Sigmoid colon (tissue), 7 donors: ENCODE results near the gene STIP1. TPM values are rescaled to one million over a fixed set of nuclear protein-coding genes. Genes with fewer than 3 reads are reported as not detected.

Experiments
- DNase-seq: peaks from one replicate; pipeline ENCODE4 v3.0.0-alpha.2; 2019
- H3K27ac ChIP-seq, 4 donors: fragments of 200-600 bp; sonication (generic); one replicate each; pipeline ENCODE4 v1.5.1; 2016 to 2019; ENCODE audit warnings: mild to moderate bottlenecking in 1 of 4
- H3K27me3 ChIP-seq, 3 donors: fragments of 200-600 bp; sonication (generic); one replicate each; pipeline ENCODE4 v1.5.1; 2019; ENCODE audit warnings: mild to moderate bottlenecking in 1 of 3
- H3K36me3 ChIP-seq, 4 donors: fragments of 200-600 bp; sonication (generic); one replicate each; pipeline ENCODE4 v1.5.1; 2016 to 2019
- H3K4me1 ChIP-seq, 4 donors: fragments of 200-600 bp; sonication (generic); one replicate each; pipeline ENCODE4 v1.5.1; 2017 to 2019
- H3K4me3 ChIP-seq, 4 donors: fragments of 200-600 bp; sonication (generic); one replicate each; pipeline ENCODE4 v1.5.1; 2017 to 2019; ENCODE audit warnings: mild to moderate bottlenecking in 2 of 4, moderate library complexity in 1 of 4
- H3K9me3 ChIP-seq, 4 donors: fragments of 200-600 bp in 3 of 4; sonication (generic) in 3 of 4; one replicate each; pipeline versions ENCODE4 v1.5.1 to v1.6.1; 2013 to 2019
- CTCF ChIP-seq, 4 experiments: fragments of 450-650 bp in 3 of 4; fragments of 200-600 bp in 1 of 4; IDR thresholded peaks; one replicate each; pipeline ENCODE4 v1.5.1; 2016 to 2019; ENCODE audit warnings: antibody characterized with exemption in 4 of 4, mild to moderate bottlenecking in 3 of 4, moderate library complexity in 2 of 4
- EP300 ChIP-seq, 4 donors: sonication (generic); formaldehyde crosslinking; IDR thresholded peaks; one replicate each; pipeline ENCODE4 v1.6.1; 2017; ENCODE audit warnings: antibody characterized with exemption in 4 of 4
- POLR2A ChIP-seq, 2 donors: fragments of 450-650 bp; IDR thresholded peaks; one replicate each; pipeline ENCODE4 v1.6.1; 2016; ENCODE audit warnings: antibody characterized with exemption in 2 of 2, mild to moderate bottlenecking in 2 of 2, moderate library complexity in 2 of 2
- POLR2AphosphoS5 ChIP-seq, 4 donors: sonication (generic); formaldehyde crosslinking; IDR thresholded peaks; one replicate each; pipeline ENCODE4 v1.6.1; 2017; ENCODE audit warnings: antibody characterized with exemption in 4 of 4
- WGBS, 2 donors: extraction: QIAGEN DNeasy Blood & Tissue Kit; methylation state at CpG; one replicate each; pipeline ENCODE4 v1.1.7; 2013; 5-methylcytosine and 5-hydroxymethylcytosine counted together
- intact Hi-C: fragments of 100-400 bp; cut with DNase I; formaldehyde crosslinking; loops from one replicate; pipeline ENCODE4 v1.15.1; 2023
- polyA plus RNA-seq, 3 donors: library from polyadenylated mRNA; stranded (reverse); fragments of 200-250 nt; gene quantifications; one replicate each; pipeline ENCODE4 v1.2.3, GENCODE V29; 2013
- total RNA-seq, 4 donors: library from RNA; depleted of rRNA; stranded (reverse); fragments of >200 nt; gene quantifications; one replicate each; pipeline ENCODE4 v1.1.0, GENCODE V29; 2016
- donor health status: healthy with polysubstance abuse.
- donor health status: Bipolar disorder and iron deficiency.
- donor health status: healthy.

STIP1 gene
- total and polyA plus RNA-seq, 7 donors: 38.4 to 90.3 (median 74.9) TPM

- H3K36me3 ChIP-seq: no peaks in the 10 kb centered on the region
- no peak for DNase-seq
- intact Hi-C loops: no loop called here
- no peak overlapping the region for H3K27ac ChIP-seq
- no peaks in the 10 kb centered on the region for H3K9me3 ChIP-seq
- WGBS, 2 donors: 79 to 88% methylated on average over 30 of the region's 30 CpGs
- H3K27me3 ChIP-seq: no peaks in the 10 kb centered on the region
- TF ChIP-seq POLR2AphosphoS5 (IDR thresholded peaks at IDR 0.05) (no peak), CTCF (IDR thresholded peaks at IDR 0.05) (no peak), POLR2A (IDR thresholded peaks at IDR 0.05) (no peak), EP300 (IDR thresholded peaks at IDR 0.05) (no peak)
- H3K4me3 ChIP-seq: no peak overlapping the region
- peaks cover 0 to 18% (median 6%) of the 10 kb centered on the region in 4 donors for H3K4me1 ChIP-seq
Measured at GRCh38 chr11:64211181-64211872, 25.4 kb downstream of the STIP1 start.

GRCh38 chr11:64216879-64217278 lies 30.9 kb downstream of the STIP1 start:
- H3K4me1 ChIP-seq: no peaks in the 10 kb centered on the region
- no peak overlapping the region for H3K27ac ChIP-seq
- TF ChIP-seq EP300 (IDR thresholded peaks at IDR 0.05): no peak
- TF ChIP-seq POLR2AphosphoS5 (IDR thresholded peaks at IDR 0.05): no peak
- TF ChIP-seq POLR2A (IDR thresholded peaks at IDR 0.05): no peak
- no peak for TF ChIP-seq CTCF (IDR thresholded peaks at IDR 0.05)
- DNase-seq: no peak
- no peaks in the 10 kb centered on the region for H3K27me3 ChIP-seq
- 86% methylated on average over 6 of the region's 6 CpGs for WGBS, 2 donors
- H3K4me3 ChIP-seq: no peak overlapping the region
- intact Hi-C loops: no loop called here
- H3K36me3 ChIP-seq: peaks cover 0 to 13% (median 0%) of the 10 kb centered on the region in 4 donors
- no peaks in the 10 kb centered on the region for H3K9me3 ChIP-seq

- TF ChIP-seq CTCF (IDR thresholded peaks at IDR 0.05) (no peak), EP300 (IDR thresholded peaks at IDR 0.05) (no peak), POLR2A (IDR thresholded peaks at IDR 0.05) (no peak), POLR2AphosphoS5 (IDR thresholded peaks at IDR 0.05) (no peak)
- Histone ChIP-seq H3K27ac (no peak overlapping the region), H3K27me3 (no peaks in the 10 kb centered on the region), H3K4me3 (no peak overlapping the region), H3K4me1 (no peaks in the 10 kb centered on the region), H3K9me3 (no peaks in the 10 kb centered on the region), H3K36me3 (peaks cover 0 to 14% (median 0%) of the 10 kb centered on the region in 4 donors)
- DNase-seq: no peak
- intact Hi-C loops: no loop called here
- 65 to 83% methylated on average over 11 of the region's 11 CpGs for WGBS, 2 donors
Measured at GRCh38 chr11:64218628-64219353, 32.8 kb downstream of the STIP1 start.

GRCh38 chr11:64219354-64219684 lies 33.3 kb downstream of the STIP1 start:
- intact Hi-C loops: no loop called here
- no peaks in the 10 kb centered on the region for H3K4me1 ChIP-seq
- H3K36me3 ChIP-seq: peaks cover 0 to 19% (median 0%) of the 10 kb centered on the region in 4 donors
- no peak overlapping the region for H3K4me3 ChIP-seq
- 86 to 93% methylated on average over 7 of the region's 7 CpGs for WGBS, 2 donors
- H3K27ac ChIP-seq: no peak overlapping the region
- no peaks in the 10 kb centered on the region for H3K9me3 ChIP-seq
- TF ChIP-seq POLR2AphosphoS5 (IDR thresholded peaks at IDR 0.05) (no peak), CTCF (IDR thresholded peaks at IDR 0.05) (no peak), POLR2A (IDR thresholded peaks at IDR 0.05) (no peak), EP300 (IDR thresholded peaks at IDR 0.05) (no peak)
- no peak for DNase-seq
- no peaks in the 10 kb centered on the region for H3K27me3 ChIP-seq
